ENCODE results near the gene MTCL1. TPM values are rescaled to one million over a fixed set of nuclear protein-coding genes. Genes with fewer than 3 reads are reported as not detected.

The MTCL1 gene
- total and polyA plus RNA-seq, 5 donors from 2014 or later: 0.20 TPM; not detected in 4

DNA sequence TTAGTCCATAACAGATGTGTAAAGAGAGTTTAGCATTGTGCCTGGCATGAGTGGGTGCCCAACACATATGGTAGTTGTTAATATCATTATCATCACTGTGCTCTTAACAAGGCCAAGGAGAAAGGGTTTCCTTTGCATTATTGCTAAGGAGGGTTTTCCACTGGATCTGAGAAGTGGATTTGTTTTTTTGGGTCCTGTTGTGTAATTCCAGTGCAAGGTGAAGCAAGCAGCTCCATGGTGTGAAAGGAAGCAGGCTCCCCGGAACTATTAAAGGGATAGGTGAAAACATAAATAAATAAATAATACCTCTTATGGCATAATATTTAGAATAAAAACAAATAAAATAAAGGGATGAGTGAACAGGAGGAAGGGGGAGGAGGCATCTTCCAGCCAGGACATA lies 65.3 kb downstream of the MTCL1 start:
- Mint-ChIP-seq H3K27me3 (peaks cover 11% of the 10 kb centered on the region), H3K4me1 (no peaks in the 10 kb centered on the region), H3K36me3 (no peaks in the 10 kb centered on the region), H3K9me3 (peaks cover 0 to 2% (median 0%) of the 10 kb centered on the region in 7 donors), H3K27ac (no peak overlapping the region), H3K4me3 (no peak overlapping the region)
- DNase-seq (no peak), ATAC-seq (ENCODE audit: low read depth in 2 of 2) (no peak)
- Histone ChIP-seq H3K9me3 (ENCODE audit: control insufficient read depth in 2 of 2, low read length in 2 of 2) (no peaks in the 10 kb centered on the region), H3K4me1 (ENCODE audit: control insufficient read depth, insufficient read depth, low read length, poor library complexity, severe bottlenecking) (no peaks in the 10 kb centered on the region), H3K27ac (ENCODE audit: insufficient read depth, low read length, poor library complexity, severe bottlenecking) (no peak overlapping the region), H3K4me3 (ENCODE audit: low read depth, low read length) (no peak overlapping the region), H3K27me3 (ENCODE audit: control insufficient read depth, insufficient read depth, low read length) (no peaks in the 10 kb centered on the region), H3K36me3 (ENCODE audit: control insufficient read depth, insufficient read depth, low read length) (no peaks in the 10 kb centered on the region)

DNA sequence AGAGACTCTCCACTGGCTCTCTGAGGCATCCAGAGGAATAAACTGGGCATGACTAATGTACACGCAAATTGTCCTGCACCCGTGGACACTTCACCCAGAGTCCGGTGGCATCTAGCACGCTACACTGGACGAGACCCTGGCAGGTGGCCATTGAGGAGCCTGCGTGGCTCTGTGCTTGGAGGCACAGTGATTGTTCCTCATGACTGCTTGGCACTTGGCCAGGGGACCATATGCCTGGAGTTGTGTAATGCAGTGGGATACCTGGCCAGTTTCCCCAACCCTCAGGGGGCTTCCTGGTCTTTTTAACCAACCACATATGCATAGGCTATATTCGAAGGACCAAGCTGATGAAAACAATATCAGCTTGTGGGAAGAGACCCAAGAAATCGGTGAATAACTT lies 66.6 kb downstream of the MTCL1 start:
- Histone ChIP-seq H3K27ac (ENCODE audit: insufficient read depth, low read length, poor library complexity, severe bottlenecking) (no peak overlapping the region), H3K4me3 (ENCODE audit: low read depth, low read length) (no peak overlapping the region), H3K9me3 (ENCODE audit: control insufficient read depth in 2 of 2, low read length in 2 of 2) (no peaks in the 10 kb centered on the region), H3K27me3 (ENCODE audit: control insufficient read depth, insufficient read depth, low read length) (no peaks in the 10 kb centered on the region), H3K4me1 (ENCODE audit: control insufficient read depth, insufficient read depth, low read length, poor library complexity, severe bottlenecking) (no peaks in the 10 kb centered on the region), H3K36me3 (ENCODE audit: control insufficient read depth, insufficient read depth, low read length) (no peaks in the 10 kb centered on the region)
- ATAC-seq (ENCODE audit: low read depth in 2 of 2) (no peak), DNase-seq (no peak)
- Mint-ChIP-seq H3K4me1 (no peaks in the 10 kb centered on the region), H3K4me3 (no peak overlapping the region), H3K27ac (no peak overlapping the region), H3K9me3 (peaks cover 0 to 2% (median 0%) of the 10 kb centered on the region in 7 donors), H3K36me3 (no peaks in the 10 kb centered on the region), H3K27me3 (peaks cover 9% of the 10 kb centered on the region)

DNA sequence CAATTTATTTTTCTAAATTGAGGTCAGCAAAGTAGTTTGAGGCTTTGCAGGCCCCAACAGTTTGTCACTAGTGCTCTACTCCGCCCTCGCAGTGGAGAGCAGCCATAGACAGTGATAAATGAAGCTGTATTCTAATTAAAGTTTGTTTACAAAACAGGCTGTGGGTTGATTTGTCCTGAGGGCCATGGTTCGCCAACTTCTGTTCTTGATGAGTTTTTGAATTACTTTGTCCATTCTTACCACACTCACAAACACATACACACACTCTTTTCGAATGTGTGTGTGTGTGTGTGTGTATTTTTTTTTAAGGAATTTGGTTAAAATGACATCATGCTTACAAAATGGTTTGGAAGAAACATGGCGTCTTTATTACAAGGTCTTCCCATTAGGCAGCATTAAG lies 68.6 kb downstream of the MTCL1 start:
- Histone ChIP-seq H3K4me3 (ENCODE audit: low read depth, low read length) (no peak overlapping the region), H3K9me3 (ENCODE audit: control insufficient read depth in 2 of 2, low read length in 2 of 2) (no peaks in the 10 kb centered on the region), H3K27me3 (ENCODE audit: control insufficient read depth, insufficient read depth, low read length) (no peaks in the 10 kb centered on the region), H3K4me1 (ENCODE audit: control insufficient read depth, insufficient read depth, low read length, poor library complexity, severe bottlenecking) (no peaks in the 10 kb centered on the region), H3K36me3 (ENCODE audit: control insufficient read depth, insufficient read depth, low read length) (no peaks in the 10 kb centered on the region), H3K27ac (ENCODE audit: insufficient read depth, low read length, poor library complexity, severe bottlenecking) (no peak overlapping the region)
- no peaks in the 10 kb centered on the region for H3K36me3 Mint-ChIP-seq
- H3K27me3 Mint-ChIP-seq: no peaks in the 10 kb centered on the region
- no peak overlapping the region for H3K4me3 Mint-ChIP-seq
- no peak for ATAC-seq (ENCODE audit: low read depth in 2 of 2)
- DNase-seq: no peak
- no peak overlapping the region for H3K27ac Mint-ChIP-seq
- no peaks in the 10 kb centered on the region for H3K4me1 Mint-ChIP-seq
- H3K9me3 Mint-ChIP-seq: peaks cover 0 to 2% (median 0%) of the 10 kb centered on the region in 7 donors

DNA sequence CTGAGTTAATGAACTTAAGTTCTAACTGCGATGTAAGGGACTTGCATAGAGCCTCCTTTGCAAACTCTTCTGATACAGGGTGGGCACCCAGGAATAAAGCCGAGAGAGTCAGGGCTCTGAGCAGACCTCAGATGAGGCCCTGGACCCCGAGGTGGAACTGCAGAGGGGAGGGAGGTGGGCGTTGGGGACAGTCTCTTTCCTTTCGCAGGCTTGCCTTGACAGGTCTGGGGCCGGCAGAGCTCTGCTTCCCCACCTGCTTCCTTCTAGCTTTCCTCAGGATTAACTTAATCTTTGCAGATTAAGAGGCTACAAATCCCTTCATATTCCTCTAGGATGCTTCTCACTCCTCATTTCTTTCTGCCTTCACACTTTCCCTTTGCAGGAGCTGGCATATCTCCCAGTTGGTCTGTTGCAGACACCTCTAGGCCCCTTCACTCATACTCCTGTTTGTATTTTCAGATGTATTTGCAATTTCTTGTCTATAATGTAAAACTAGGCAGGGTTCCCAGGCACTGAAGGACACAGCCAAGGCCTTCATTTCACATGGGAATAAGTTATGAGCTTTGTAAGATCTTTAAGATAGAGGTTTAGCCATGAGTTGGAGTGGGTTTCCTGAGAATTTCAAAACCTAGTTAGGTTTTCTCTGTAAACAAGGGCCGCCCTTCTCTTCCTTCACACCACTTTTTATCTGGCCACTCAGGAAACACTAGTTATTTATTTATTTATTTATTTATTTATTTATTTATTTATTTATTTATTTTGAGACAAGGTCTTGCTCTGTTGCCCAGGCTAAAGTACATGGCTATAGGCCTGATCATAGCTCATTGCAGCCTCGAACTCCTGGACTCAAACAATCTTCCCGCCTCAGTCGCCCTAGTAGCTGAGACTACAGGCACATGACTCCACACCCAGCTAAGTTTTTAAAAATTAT lies 70.9 kb downstream of the MTCL1 start:
- H3K4me3 ChIP-seq (ENCODE audit: low read depth, low read length): no peak overlapping the region
- Mint-ChIP-seq H3K27ac (no peak overlapping the region), H3K27me3 (peaks cover 2% of the 10 kb centered on the region), H3K9me3 (peaks cover 0 to 1% (median 0%) of the 10 kb centered on the region in 7 donors), H3K4me3 (no peak overlapping the region), H3K4me1 (no peaks in the 10 kb centered on the region), H3K36me3 (no peaks in the 10 kb centered on the region)
- H3K36me3 ChIP-seq (ENCODE audit: control insufficient read depth, insufficient read depth, low read length): no peaks in the 10 kb centered on the region
- ATAC-seq (ENCODE audit: low read depth in 2 of 2) (no peak), DNase-seq (no peak)
- H3K9me3 ChIP-seq (ENCODE audit: control insufficient read depth in 2 of 2, low read length in 2 of 2): no peaks in the 10 kb centered on the region
- H3K27me3 ChIP-seq (ENCODE audit: control insufficient read depth, insufficient read depth, low read length): no peaks in the 10 kb centered on the region
- H3K27ac ChIP-seq (ENCODE audit: insufficient read depth, low read length, poor library complexity, severe bottlenecking): no peak overlapping the region
- no peaks in the 10 kb centered on the region for H3K4me1 ChIP-seq (ENCODE audit: control insufficient read depth, insufficient read depth, low read length, poor library complexity, severe bottlenecking)

DNA sequence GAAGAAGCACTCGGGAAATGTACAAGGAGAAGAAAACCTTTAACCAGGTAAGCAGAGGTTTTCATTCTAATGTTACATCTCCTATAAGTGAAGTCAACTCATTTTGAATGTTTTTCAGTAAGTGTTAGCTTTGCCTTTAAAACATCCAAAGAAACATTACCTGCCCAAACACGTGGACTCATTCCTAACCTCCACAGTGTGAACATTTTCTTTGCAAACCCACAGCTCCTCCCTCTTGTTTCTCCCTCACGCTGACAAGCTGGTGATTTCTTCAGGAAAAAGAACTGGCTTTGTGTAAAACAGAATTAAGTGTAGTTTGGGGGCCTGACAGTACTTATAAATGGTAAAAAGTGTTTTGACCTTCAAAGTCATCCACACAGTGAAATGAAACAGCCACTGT lies 72.5 kb downstream of the MTCL1 start:
- H3K27ac ChIP-seq (ENCODE audit: insufficient read depth, low read length, poor library complexity, severe bottlenecking): no peak overlapping the region
- H3K27ac Mint-ChIP-seq: peak overlapping the region in 1 of 3 donors; percentile 61
- no peaks in the 10 kb centered on the region for H3K4me1 ChIP-seq (ENCODE audit: control insufficient read depth, insufficient read depth, low read length, poor library complexity, severe bottlenecking)
- peaks cover 0 to 1% (median 0%) of the 10 kb centered on the region in 7 donors for H3K9me3 Mint-ChIP-seq
- ATAC-seq (ENCODE audit: low read depth in 2 of 2) (no peak), DNase-seq (no peak)
- H3K4me1 Mint-ChIP-seq: no peaks in the 10 kb centered on the region
- no peak overlapping the region for H3K4me3 Mint-ChIP-seq
- no peak overlapping the region for H3K4me3 ChIP-seq (ENCODE audit: low read depth, low read length)
- no peaks in the 10 kb centered on the region for H3K9me3 ChIP-seq (ENCODE audit: control insufficient read depth in 2 of 2, low read length in 2 of 2)
- H3K27me3 ChIP-seq (ENCODE audit: control insufficient read depth, insufficient read depth, low read length): no peaks in the 10 kb centered on the region
- H3K36me3 Mint-ChIP-seq: no peaks in the 10 kb centered on the region
- H3K27me3 Mint-ChIP-seq: peaks cover 9% of the 10 kb centered on the region
- H3K36me3 ChIP-seq (ENCODE audit: control insufficient read depth, insufficient read depth, low read length): no peaks in the 10 kb centered on the region

DNA sequence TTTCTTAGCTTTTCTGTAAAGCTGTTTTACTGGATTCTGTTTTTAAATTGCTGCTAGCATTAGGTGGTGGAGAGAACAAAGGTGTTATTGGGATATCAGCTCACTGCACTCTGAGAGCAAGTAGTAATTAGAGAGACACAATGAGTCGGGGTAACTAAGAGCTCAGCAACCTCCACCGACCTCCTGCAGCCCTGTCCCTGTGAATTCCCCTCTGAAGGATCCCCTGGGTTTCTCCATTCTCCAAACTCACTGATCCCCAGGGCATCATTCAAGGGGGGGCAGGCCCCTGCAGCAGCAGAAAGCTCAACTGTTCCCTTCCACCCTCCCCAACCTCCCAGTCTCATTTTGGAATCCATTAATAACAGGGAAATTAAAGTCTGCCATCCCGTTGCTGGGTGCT lies 73.0 kb downstream of the MTCL1 start:
- H3K4me3 ChIP-seq (ENCODE audit: low read depth, low read length): no peak overlapping the region
- no peak overlapping the region for H3K27ac ChIP-seq (ENCODE audit: insufficient read depth, low read length, poor library complexity, severe bottlenecking)
- H3K4me1 ChIP-seq (ENCODE audit: control insufficient read depth, insufficient read depth, low read length, poor library complexity, severe bottlenecking): no peaks in the 10 kb centered on the region
- DNase-seq (no peak), ATAC-seq (ENCODE audit: low read depth in 2 of 2) (no peak)
- H3K9me3 Mint-ChIP-seq: peaks cover 0 to 1% (median 0%) of the 10 kb centered on the region in 7 donors
- H3K27ac Mint-ChIP-seq: no peak overlapping the region
- H3K36me3 ChIP-seq (ENCODE audit: control insufficient read depth, insufficient read depth, low read length): no peaks in the 10 kb centered on the region
- no peaks in the 10 kb centered on the region for H3K4me1 Mint-ChIP-seq
- H3K36me3 Mint-ChIP-seq: no peaks in the 10 kb centered on the region
- H3K27me3 Mint-ChIP-seq: peaks cover 9% of the 10 kb centered on the region
- H3K4me3 Mint-ChIP-seq: no peak overlapping the region
- H3K9me3 ChIP-seq (ENCODE audit: control insufficient read depth in 2 of 2, low read length in 2 of 2): no peaks in the 10 kb centered on the region
- H3K27me3 ChIP-seq (ENCODE audit: control insufficient read depth, insufficient read depth, low read length): no peaks in the 10 kb centered on the region

DNA sequence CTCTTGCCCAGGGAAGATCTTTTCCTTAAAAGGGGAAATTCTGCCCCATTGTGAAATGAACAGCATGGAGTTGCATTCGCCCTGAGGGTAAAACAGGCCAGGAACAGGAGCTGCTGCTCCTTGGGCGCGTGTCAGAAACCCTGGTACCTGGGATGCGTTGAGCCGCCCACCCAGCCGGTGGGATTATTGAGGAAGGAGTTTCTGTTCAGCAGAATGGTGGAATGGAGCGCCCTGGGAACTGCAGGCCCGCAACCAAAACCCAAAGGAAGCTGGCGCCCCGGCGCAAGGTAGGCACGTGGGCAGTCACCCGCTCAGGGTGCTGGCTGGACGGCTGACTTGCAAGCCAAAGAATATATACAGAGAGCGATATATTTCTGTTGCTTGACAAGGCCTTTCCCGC lies 73.5 kb downstream of the MTCL1 start:
- Mint-ChIP-seq H3K9me3 (peaks cover 0 to 1% (median 0%) of the 10 kb centered on the region in 7 donors), H3K4me1 (no peaks in the 10 kb centered on the region), H3K27me3 (peaks cover 9% of the 10 kb centered on the region), H3K36me3 (no peaks in the 10 kb centered on the region), H3K27ac (no peak overlapping the region), H3K4me3 (no peak overlapping the region)
- ATAC-seq (ENCODE audit: low read depth in 2 of 2): no peak
- Histone ChIP-seq H3K36me3 (ENCODE audit: control insufficient read depth, insufficient read depth, low read length) (no peaks in the 10 kb centered on the region), H3K4me1 (ENCODE audit: control insufficient read depth, insufficient read depth, low read length, poor library complexity, severe bottlenecking) (no peaks in the 10 kb centered on the region), H3K27me3 (ENCODE audit: control insufficient read depth, insufficient read depth, low read length) (no peaks in the 10 kb centered on the region), H3K9me3 (ENCODE audit: control insufficient read depth in 2 of 2, low read length in 2 of 2) (no peaks in the 10 kb centered on the region), H3K27ac (ENCODE audit: insufficient read depth, low read length, poor library complexity, severe bottlenecking) (no peak overlapping the region), H3K4me3 (ENCODE audit: low read depth, low read length) (no peak overlapping the region)
- no peak for DNase-seq

DNA sequence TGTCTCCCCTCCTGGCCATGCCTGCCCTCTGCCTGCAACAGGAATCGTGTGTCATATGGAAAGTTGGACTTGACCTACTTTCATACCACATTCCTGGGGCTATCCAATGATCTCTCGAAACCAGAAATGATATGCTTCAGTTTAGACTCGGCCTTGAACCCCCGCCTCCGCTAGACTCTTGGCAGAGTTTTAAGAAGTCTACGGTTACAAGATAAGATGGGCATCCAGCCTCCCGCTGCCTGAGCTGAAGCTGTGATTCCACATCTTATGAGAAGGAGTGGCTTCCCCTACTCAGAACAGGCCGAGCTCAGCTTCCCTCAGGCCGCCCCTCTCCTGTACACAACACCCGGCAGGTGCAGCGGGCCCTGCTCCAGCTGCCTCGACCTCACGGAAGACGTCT lies 73.9 kb downstream of the MTCL1 start:
- no peak overlapping the region for H3K27ac ChIP-seq (ENCODE audit: insufficient read depth, low read length, poor library complexity, severe bottlenecking)
- Mint-ChIP-seq H3K4me3 (no peak overlapping the region), H3K4me1 (no peaks in the 10 kb centered on the region), H3K27me3 (peaks cover 9% of the 10 kb centered on the region), H3K27ac (no peak overlapping the region), H3K36me3 (no peaks in the 10 kb centered on the region), H3K9me3 (peaks cover 0 to 1% (median 0%) of the 10 kb centered on the region in 7 donors)
- DNase-seq: no peak
- H3K27me3 ChIP-seq (ENCODE audit: control insufficient read depth, insufficient read depth, low read length): no peaks in the 10 kb centered on the region
- ATAC-seq (ENCODE audit: low read depth in 2 of 2): no peak
- H3K36me3 ChIP-seq (ENCODE audit: control insufficient read depth, insufficient read depth, low read length): no peaks in the 10 kb centered on the region
- no peak overlapping the region for H3K4me3 ChIP-seq (ENCODE audit: low read depth, low read length)
- no peaks in the 10 kb centered on the region for H3K4me1 ChIP-seq (ENCODE audit: control insufficient read depth, insufficient read depth, low read length, poor library complexity, severe bottlenecking)
- H3K9me3 ChIP-seq (ENCODE audit: control insufficient read depth in 2 of 2, low read length in 2 of 2): no peaks in the 10 kb centered on the region

Data from CD4-positive, CD25-positive, alpha-beta regulatory T cell (primary cell).